Measurements from ENCODE around the gene TMC4.
"Not testable (repeated sequence)": the region's sequence is repeated elsewhere in the genome, so short reads cannot be mapped to it uniquely, and the experiment has no call there.

TMC4 gene, protein sequence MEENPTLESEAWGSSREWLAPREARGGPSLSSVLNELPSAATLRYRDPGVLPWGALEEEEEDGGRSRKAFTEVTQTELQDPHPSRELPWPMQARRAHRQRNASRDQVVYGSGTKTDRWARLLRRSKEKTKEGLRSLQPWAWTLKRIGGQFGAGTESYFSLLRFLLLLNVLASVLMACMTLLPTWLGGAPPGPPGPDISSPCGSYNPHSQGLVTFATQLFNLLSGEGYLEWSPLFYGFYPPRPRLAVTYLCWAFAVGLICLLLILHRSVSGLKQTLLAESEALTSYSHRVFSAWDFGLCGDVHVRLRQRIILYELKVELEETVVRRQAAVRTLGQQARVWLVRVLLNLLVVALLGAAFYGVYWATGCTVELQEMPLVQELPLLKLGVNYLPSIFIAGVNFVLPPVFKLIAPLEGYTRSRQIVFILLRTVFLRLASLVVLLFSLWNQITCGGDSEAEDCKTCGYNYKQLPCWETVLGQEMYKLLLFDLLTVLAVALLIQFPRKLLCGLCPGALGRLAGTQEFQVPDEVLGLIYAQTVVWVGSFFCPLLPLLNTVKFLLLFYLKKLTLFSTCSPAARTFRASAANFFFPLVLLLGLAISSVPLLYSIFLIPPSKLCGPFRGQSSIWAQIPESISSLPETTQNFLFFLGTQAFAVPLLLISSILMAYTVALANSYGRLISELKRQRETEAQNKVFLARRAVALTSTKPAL

GRCh38 chr19:54172471-54173358 is at the start of gene TMC4:
Gene TMC4 (minus strand): TSS chr19:54173160. CDS start chr19:54173117, 43 bp downstream.
- DNase-seq: no peak

GRCh38 chr19:54221947-54222346 is 49.0 kb upstream of the TMC4 start:
- not testable (repeated sequence) for DNase-seq

DNA sequence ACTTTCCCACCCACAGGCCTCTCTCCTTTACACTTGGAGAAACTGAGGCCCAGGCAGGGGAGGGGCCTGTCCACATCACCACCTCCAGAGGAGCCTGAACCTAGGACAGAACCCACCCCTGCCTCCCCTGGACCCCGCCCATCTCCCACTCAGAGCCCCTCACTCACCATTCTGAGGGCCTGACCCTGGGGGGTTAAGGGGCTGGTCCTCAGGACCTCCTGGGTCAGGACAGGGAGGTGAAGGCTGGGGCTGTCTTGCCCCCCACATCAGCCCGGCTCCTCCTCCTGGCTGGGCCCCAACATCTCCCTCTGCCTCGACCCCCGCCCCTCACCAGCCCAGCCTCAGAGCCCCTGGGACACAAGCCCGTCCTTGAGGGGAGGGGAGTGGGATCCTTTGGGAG is 46.7 kb upstream of the TMC4 start:
- DNase-seq: not testable (repeated sequence)

DNA sequence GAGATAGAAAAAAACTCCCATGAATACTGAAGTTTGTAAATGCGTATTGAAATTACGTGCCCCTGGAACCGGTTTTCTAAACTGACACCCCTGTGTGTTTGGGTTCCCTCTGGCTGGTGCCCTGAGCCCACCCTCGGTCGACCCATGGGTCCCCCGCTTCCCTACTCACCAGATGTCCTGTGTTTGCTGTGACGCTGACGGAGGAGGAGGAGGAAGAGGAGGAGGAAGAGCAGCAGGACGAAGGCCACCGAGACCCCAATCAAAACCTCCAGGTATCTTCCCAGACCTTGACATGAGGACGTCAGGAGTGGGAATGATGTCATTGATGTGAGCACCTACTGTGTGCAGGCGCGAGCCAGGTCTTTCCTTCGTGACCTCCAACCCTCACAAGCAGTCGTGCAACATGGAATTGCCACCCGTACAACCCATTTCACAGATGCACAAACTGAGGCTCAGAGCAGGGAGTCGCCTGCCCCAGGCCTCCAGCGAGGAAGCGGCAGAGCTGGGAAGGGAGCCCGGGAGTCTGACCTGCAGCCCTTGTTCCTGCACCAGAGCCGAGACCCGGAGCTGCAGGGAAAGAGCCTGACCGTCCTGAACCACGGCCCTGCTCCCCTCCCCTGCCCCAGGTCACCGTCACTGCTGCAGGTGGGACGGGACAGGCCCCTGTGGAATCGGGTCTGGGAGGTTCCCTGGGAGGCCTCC is 46.2 kb upstream of the TMC4 start:
- DNase-seq: no peak

GRCh38 chr19:54218259-54218658 is 45.3 kb upstream of the TMC4 start:
- no peak for DNase-seq

DNA sequence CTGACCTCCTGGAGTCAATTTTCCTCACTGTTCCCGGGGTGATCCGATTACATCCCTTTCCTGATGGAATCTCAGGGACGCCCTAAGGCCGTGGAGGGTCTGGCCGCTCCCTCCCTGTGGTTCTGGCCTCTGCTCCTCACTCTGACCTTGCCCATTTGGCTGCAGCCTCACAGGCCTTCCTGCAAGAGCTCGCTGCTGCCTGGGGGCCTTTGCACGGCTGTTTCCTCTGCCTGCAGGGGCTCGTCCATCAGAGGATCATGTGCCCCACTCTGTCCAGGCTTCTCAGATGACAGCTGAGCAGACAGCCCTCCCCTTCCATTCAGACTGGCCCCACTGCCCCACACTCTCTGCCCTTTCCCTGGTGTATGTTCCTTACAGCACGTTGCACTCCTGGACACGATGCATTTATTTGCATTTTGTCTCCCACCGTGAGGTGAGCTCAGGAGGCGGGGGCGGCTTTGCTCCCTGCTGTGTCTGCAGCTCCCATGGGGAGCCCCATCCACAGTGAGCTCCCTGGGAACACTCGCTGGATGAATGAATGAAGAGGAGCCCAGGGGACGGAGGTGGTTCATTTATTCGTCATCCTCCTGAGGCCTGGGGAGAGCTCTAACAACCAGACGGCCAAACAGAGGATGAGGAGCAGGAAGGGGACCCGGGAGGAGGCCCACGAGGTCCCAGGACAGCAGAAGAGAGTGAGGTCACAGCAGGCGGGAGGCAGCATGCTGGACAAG is 44.7 kb upstream of the TMC4 start:
- not testable (repeated sequence) for DNase-seq

DNA sequence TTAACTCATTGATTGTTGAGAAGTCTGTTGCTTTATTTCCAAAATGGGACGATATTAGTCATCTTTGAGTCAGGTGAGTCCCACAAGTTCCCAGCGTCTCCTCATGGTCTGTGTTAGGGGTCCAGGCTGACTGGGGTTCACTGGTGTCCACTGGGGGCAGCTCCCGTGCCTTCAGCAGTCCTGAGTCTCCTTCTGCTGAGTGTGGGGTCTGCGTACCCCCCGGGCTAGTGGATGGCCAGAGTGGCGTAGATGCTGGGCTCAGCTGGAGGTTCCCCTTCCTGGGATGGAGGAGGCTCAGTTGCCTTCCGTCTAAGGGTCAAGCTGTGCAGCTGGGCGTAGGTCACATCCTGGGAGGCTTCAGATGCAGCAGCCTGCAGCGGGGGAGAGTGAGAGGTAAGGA is 43.9 kb upstream of the TMC4 start:
- DNase-seq: no peak

DNA sequence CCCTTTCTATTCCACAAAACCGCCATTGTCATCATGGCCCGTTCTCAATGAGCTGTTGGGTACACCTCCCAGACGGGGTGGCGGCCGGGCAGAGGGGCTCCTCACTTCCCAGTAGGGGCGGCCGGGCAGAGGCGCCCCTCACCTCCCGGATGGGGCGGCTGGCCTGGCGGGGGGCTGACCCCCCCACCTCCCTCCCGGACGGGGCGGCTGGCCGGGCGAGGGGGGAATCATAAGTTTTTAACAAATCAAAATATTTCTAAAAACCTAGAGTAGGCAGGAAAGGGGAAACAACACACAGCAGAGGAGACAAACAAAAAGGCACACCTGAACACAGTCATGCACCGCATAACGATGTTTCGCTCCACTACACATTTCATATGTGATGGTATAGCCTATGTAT is 41.8 kb upstream of the TMC4 start:
- not testable (repeated sequence) for DNase-seq

GRCh38 chr19:54214217-54214616 is 41.3 kb upstream of the TMC4 start:
- not testable (repeated sequence) for DNase-seq

DNA sequence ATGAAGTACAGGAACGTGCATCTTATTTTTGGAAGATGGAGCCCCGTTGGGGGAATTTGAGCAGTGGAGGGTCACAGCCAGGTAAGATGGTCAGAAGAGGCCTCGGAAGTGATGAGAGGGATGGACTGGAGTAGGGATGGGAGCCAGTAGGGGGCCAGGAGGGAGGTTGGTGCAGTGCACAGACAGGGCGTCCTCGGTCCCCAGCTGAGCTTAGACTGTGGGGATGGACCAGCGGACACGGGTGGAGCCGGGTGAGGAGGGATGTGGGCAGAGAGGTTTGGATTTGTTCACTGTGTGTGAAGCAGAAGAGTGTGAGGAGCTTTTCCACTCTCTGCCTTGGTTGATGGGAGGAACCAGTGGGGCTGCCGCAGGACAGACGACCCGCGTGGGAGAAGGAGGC is 38.3 kb upstream of the TMC4 start:
- no peak for DNase-seq

DNA sequence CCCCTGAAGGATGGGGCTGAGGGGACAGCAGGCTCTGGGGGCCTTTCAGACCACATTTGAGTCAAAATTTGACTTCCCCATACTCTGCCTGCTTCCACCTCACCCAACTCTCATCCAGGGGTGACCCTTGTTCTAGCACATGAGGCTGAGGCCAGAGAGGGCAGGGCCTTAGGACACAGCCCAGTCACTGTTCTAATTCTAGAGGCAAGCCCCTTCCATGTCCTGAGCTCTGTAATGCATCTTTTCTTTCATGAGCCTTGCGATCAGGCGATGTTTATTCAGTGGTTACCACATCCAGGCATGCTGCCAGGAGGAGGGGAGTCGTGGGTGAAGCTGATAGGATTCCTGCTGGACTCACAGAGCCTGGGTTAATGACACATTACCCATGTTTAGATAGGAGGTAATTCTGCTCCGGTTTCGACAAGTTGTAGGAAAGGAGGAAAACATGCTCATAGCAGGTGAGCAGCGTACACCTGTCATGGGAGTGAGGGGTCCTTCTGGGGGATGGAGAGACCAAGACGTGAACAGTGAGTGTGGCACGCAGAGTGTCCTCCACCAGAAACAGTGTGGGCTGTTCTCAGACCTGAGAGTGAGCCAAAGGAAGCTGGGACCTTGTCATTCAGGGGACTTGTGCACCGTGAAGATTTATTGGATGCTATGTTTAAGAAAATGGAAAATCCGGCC is 37.0 kb upstream of the TMC4 start:
- no peak for DNase-seq

DNA sequence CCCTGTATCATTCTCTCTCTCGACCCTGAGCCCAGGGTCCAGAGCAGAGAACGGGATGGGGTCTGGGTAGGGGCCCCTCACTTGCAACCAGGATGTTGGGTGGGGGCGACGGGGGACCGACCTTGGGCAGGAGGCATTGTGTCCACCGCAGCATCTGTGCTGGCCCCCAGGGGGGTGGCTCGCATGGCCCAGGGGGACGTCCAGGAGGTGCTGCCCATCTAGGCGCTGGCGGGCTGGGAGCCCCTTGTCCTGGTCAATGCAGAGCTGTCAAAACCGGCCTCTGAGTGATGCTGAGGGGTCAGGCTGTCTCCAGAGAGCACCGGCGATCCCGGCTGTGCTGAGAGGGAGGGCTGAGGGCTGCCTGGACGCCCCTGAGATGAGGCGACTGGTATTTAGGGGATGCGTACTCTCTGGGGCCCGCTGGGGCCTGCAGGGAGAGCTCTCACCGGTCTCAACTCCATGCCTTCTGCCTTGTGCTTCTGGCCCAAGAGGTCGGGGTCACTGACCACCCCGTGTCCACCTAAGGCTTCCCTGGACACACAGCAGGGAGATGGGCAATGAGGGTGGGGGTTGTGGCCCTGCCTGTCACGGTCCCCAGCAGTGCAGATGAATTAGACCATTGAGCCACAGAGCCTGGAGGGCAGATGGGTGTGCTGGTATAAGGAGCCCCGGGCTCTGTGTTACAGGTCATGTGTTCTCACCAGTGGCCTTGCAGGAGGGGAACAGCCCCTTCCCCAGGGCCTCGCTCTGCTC is 36.3 kb upstream of the TMC4 start:
- DNase-seq: no peak

- no peak for DNase-seq
These were observed 35.8 kb upstream of the TMC4 start for GRCh38 chr19:54208784-54209057.

DNA sequence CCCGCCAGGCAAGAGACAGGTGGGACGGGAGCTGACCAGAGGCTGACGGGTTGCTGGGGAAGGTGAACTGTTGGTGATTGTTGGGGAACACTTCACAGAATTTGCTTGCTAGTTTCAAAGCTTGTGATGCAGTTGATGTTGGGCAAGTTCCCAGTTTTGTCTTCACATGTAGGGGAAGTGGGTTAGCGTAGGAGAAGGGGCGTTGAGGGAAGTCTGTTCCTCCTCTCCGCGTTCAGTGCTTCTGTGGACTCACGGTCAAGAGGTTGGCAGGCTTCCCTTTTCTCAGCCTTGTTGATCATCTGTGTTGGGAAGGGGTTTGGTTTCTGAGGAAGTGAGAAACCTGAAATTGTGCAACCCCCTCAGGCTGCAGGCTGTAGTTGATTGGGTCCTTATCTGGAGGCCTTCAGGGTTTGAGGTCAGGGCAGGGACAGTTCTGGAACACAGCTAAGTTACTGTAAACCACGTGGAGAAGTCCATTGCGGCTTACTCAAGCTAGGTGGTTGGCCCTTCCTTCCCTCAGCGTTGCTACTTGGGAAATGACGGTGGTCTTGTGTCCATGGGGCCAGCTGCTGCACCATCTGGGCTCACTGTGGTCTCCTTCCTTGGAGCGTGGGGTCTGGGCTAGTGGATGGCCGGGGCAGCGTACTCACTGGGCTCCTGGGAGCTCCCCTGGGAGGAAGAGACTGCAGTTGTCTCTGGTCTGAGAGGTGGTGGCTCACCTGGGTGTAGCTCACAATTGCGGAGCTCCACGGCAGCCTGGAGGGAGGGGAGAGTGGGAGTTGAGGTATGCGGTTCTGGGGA is 35.2 kb upstream of the TMC4 start:
- DNase-seq: no peak

- no peak for DNase-seq
These were observed 34.7 kb upstream of the TMC4 start for GRCh38 chr19:54207676-54207982.

DNA sequence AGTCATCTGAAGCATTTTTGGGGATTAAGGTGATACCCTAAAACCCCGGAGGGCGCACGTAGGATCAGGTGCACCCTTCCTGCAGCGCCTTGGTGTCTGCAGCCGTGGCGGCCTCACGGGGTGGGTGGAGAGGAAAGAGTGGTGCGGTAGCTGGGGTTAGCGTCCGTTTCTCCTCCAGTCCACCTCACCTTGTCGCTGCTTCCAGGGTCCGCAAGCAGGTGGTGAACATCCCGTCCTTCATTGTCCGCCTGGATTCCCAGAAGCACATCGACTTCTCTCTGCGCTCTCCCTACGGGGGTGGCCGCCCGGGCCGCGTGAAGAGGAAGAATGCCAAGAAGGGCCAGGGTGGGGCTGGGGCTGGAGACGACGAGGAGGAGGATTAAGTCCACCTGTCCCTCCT is 34.2 kb upstream of the TMC4 start:
- DNase-seq: not testable (repeated sequence)

DNA sequence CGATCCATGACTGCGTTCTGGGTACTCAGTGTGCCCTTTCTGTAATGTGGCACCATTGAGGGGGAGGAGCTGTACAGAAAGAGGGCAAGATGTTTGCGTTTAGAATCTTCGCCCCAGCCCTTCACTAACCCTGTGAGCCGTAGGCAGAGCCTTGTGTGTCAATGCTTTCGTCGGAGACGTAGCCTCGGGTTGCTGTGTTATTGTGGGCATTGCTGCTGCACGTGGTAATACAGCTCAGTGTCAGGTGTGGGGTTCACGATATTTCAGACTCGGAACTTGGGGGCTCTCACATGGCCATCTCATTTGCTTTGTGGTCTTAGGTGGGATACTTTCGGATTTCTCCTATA is 33.8 kb upstream of the TMC4 start:
- DNase-seq: no peak

- DNase-seq: no peak
These were observed 33.3 kb upstream of the TMC4 start for GRCh38 chr19:54206030-54206830.

GRCh38 chr19:54204767-54205468 is 32.0 kb upstream of the TMC4 start:
- DNase-seq: no peak

All from cerebellar nuclear complex (tissue), 1 donor.